ENCODE results near the gene DNAJC18.

DNA sequence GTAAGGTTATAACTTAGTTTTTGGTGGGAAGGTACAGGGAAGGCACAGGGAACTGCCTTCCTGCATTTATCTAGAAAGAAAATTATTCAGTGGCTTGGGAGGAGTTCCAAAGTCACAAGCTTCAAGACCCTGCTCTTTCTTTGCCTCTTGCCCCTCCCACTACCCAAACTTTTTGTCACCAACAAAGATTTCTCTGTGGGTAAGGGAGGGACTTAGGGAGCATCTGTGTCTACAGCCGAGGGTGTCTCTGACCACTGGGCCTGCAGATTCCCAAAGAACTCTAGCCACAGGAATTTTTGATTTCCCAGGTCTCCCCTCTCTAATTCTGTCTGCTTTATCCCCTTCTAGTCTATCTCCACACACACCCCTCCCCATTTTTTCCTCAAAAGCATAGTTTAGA lies 21.1 kb upstream of the DNAJC18 start:
- TF ChIP-seq, protein P1, sequence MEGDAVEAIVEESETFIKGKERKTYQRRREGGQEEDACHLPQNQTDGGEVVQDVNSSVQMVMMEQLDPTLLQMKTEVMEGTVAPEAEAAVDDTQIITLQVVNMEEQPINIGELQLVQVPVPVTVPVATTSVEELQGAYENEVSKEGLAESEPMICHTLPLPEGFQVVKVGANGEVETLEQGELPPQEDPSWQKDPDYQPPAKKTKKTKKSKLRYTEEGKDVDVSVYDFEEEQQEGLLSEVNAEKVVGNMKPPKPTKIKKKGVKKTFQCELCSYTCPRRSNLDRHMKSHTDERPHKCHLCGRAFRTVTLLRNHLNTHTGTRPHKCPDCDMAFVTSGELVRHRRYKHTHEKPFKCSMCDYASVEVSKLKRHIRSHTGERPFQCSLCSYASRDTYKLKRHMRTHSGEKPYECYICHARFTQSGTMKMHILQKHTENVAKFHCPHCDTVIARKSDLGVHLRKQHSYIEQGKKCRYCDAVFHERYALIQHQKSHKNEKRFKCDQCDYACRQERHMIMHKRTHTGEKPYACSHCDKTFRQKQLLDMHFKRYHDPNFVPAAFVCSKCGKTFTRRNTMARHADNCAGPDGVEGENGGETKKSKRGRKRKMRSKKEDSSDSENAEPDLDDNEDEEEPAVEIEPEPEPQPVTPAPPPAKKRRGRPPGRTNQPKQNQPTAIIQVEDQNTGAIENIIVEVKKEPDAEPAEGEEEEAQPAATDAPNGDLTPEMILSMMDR (conservative IDR thresholded peaks at IDR 0.05 in 1 of 2, IDR thresholded peaks at IDR 0.05 in 1 of 2; ENCODE audit: extremely low read depth in 1 of 2, insufficient read depth in 1 of 2, low read depth in 1 of 2, low read length in 2 of 2): no peak
- no peak for TF ChIP-seq EZH2 (IDR thresholded peaks at IDR 0.05; ENCODE audit: borderline replicate concordance, low read length)
